Mesenchymal stem cell (in vitro differentiated cells and primary cell): Measurements from ENCODE around the gene ARHGAP32.
A peak's percentile ranks its signal among the peaks of the same experiment; 100 is the strongest.
"Not testable (repeated sequence)": the region's sequence is repeated elsewhere in the genome, so short reads cannot be mapped to it uniquely, and the experiment has no call there.

Source experiments
- DNase-seq: peaks from one replicate; pipeline ENCODE4 v3.0.0-alpha.2; 2013
- H2AFZ ChIP-seq: one replicate; pipeline ENCODE4 v1.6.1; 2013; ENCODE audit warnings: low read depth, mild to moderate bottlenecking, control low read depth, inconsistent platforms, low read length, moderate library complexity
- H2AK5ac ChIP-seq: 2 replicates; pipeline ENCODE4 v1.6.1; 2013; ENCODE audit warnings: low read length, moderate library complexity, mild to moderate bottlenecking, inconsistent platforms; ENCODE audit not compliant: severe bottlenecking
- H2BK120ac ChIP-seq: one replicate; pipeline ENCODE4 v1.6.1; 2013; ENCODE audit warnings: low read depth, mild to moderate bottlenecking, inconsistent platforms, low read length, moderate library complexity
- H2BK12ac ChIP-seq, 2 experiments: one replicate each; pipeline ENCODE4 v1.6.1; 2013; ENCODE audit warnings: inconsistent platforms in 2 of 2, low read length in 2 of 2, mild to moderate bottlenecking in 2 of 2, moderate library complexity in 2 of 2, control low read depth in 1 of 2
- H2BK15ac ChIP-seq: one replicate; pipeline ENCODE4 v1.6.1; 2013; ENCODE audit warnings: mild to moderate bottlenecking, low read depth, inconsistent platforms; ENCODE audit not compliant: poor library complexity, severe bottlenecking
- H2BK5ac ChIP-seq: 2 replicates; pipeline ENCODE4 v1.6.1; 2013; ENCODE audit warnings: low read depth, mild to moderate bottlenecking, low read length, control low read depth, inconsistent platforms; ENCODE audit not compliant: poor library complexity, severe bottlenecking
- H3K14ac ChIP-seq, 2 experiments: one replicate each; pipeline ENCODE4 v1.6.1; 2013; ENCODE audit warnings: inconsistent platforms in 2 of 2, low read length in 2 of 2, control low read depth in 1 of 2, mild to moderate bottlenecking in 1 of 2, moderate library complexity in 1 of 2
- H3K18ac ChIP-seq, 2 experiments: one replicate each; pipeline ENCODE4 v1.6.1; 2013; ENCODE audit warnings: inconsistent platforms in 2 of 2, low read length in 2 of 2, control low read depth in 1 of 2, low read depth in 1 of 2, mild to moderate bottlenecking in 1 of 2
- H3K23ac ChIP-seq, 2 experiments: one replicate each; pipeline ENCODE4 v1.6.1; 2013; ENCODE audit warnings: inconsistent platforms in 2 of 2, low read length in 2 of 2, mild to moderate bottlenecking in 2 of 2, moderate library complexity in 2 of 2, control low read depth in 1 of 2
- H3K27ac ChIP-seq: 2 replicates; pipeline ENCODE4 v1.5.1; 2013; ENCODE audit warnings: mild to moderate bottlenecking, moderate library complexity, low read length, control low read depth, inconsistent platforms; ENCODE audit not compliant: poor library complexity, severe bottlenecking
- H3K27me3 ChIP-seq, 2 experiments: 2 replicates each; pipeline versions ENCODE4 v1.6.1 to v1.7.0; 2013; ENCODE audit warnings: low read length in 2 of 2, mild to moderate bottlenecking in 2 of 2, moderate library complexity in 2 of 2, control low read depth in 1 of 2, inconsistent platforms in 1 of 2; ENCODE audit not compliant: control insufficient read depth in 1 of 2, insufficient read depth in 1 of 2
- H3K36me3 ChIP-seq, 2 experiments: 2 replicates each; pipeline versions ENCODE4 v1.6.1 to v1.7.0; 2013; ENCODE audit warnings: low read length in 2 of 2, control low read depth in 1 of 2, inconsistent platforms in 1 of 2, low read depth in 1 of 2, mild to moderate bottlenecking in 1 of 2; ENCODE audit not compliant: insufficient read depth in 2 of 2, control insufficient read depth in 1 of 2
- H3K4ac ChIP-seq, 2 experiments: one replicate each; pipeline ENCODE4 v1.6.1; 2013; ENCODE audit warnings: inconsistent platforms in 2 of 2, low read length in 2 of 2, mild to moderate bottlenecking in 2 of 2, moderate library complexity in 2 of 2, control low read depth in 1 of 2, low read depth in 1 of 2
- H3K4me1 ChIP-seq: 2 replicates; pipeline ENCODE4 v1.6.1; 2013; ENCODE audit warnings: low read depth, low read length, control low read depth; ENCODE audit not compliant: control insufficient read depth, insufficient read depth
- H3K4me2 ChIP-seq: 2 replicates; pipeline ENCODE4 v1.6.1; 2013; ENCODE audit warnings: low read length, mild to moderate bottlenecking, inconsistent platforms; ENCODE audit not compliant: poor library complexity, severe bottlenecking
- H3K4me3 ChIP-seq, 2 experiments: 2 replicates each; pipeline versions ENCODE4 v1.5.1 to v1.7.0; 2013; ENCODE audit warnings: low read length in 2 of 2, mild to moderate bottlenecking in 2 of 2, control low read depth in 1 of 2, low read depth in 1 of 2; ENCODE audit not compliant: insufficient read depth in 1 of 2
- H3K79me1 ChIP-seq: replicated peaks from 2 replicates; pipeline ENCODE4 v1.6.1; 2013; ENCODE audit warnings: mild to moderate bottlenecking, control low read depth, low read length, inconsistent platforms; ENCODE audit not compliant: poor library complexity, severe bottlenecking
- H3K9ac ChIP-seq: 2 replicates; pipeline ENCODE4 v1.7.0; 2013; ENCODE audit warnings: mild to moderate bottlenecking, low read length, moderate library complexity
- H3K9me3 ChIP-seq: 2 replicates; pipeline ENCODE4 v1.7.0; 2013; ENCODE audit warnings: mild to moderate bottlenecking, low read length; ENCODE audit not compliant: control insufficient read depth
- H4K8ac ChIP-seq: one replicate; pipeline ENCODE4 v1.6.1; 2013; ENCODE audit warnings: inconsistent platforms, mild to moderate bottlenecking, low read length, moderate library complexity
- H4K91ac ChIP-seq: one replicate; pipeline ENCODE4 v1.6.1; 2013; ENCODE audit warnings: mild to moderate bottlenecking, low read length, inconsistent platforms
- WGBS: methylation state at CpG from one replicate; pipeline ENCODE4 v1.1.7; 2013; ENCODE audit warnings: mixed read lengths; 5-methylcytosine and 5-hydroxymethylcytosine counted together

Gene ARHGAP32

GRCh38 chr11:128921793-128922192 is 270.3 kb downstream of the ARHGAP32 start:
- H3K36me3 ChIP-seq: no peaks in the 10 kb centered on the region
- no peak overlapping the region for H2BK12ac ChIP-seq
- H2BK15ac ChIP-seq: no peak overlapping the region
- H3K27me3 ChIP-seq: peaks cover 66% of the 10 kb centered on the region in 2 experiments
- WGBS: 88% methylated on average over 4 of the region's 4 CpGs
- H3K4me3 ChIP-seq: no peak overlapping the region
- H2BK5ac ChIP-seq: no peak overlapping the region
- H2BK120ac ChIP-seq: no peak overlapping the region
- H3K4me1 ChIP-seq: peaks cover 3% of the 10 kb centered on the region
- no peak for DNase-seq
- no peak overlapping the region for H3K4ac ChIP-seq
- peak overlapping the region in 1 of 2 experiments; percentile 3 for H3K14ac ChIP-seq
- H3K9ac ChIP-seq: no peak overlapping the region
- H4K8ac ChIP-seq: no peak overlapping the region
- no peak overlapping the region for H3K23ac ChIP-seq
- H3K9me3 ChIP-seq: no peaks in the 10 kb centered on the region
- H3K27ac ChIP-seq: no peak overlapping the region
- no peaks in the 10 kb centered on the region for H3K79me1 ChIP-seq
- H2AK5ac ChIP-seq: no peak overlapping the region
- no peak overlapping the region for H4K91ac ChIP-seq
- no peak overlapping the region for H3K18ac ChIP-seq
- no peak overlapping the region for H2AFZ ChIP-seq
- no peak overlapping the region for H3K4me2 ChIP-seq

GRCh38 chr11:128920666-128921065 is 271.5 kb downstream of the ARHGAP32 start:
- no peak overlapping the region for H4K8ac ChIP-seq
- H3K9ac ChIP-seq: no peak overlapping the region
- 93% methylated on average over 15 of the region's 15 CpGs for WGBS
- no peak for DNase-seq
- H2BK120ac ChIP-seq: no peak overlapping the region
- H2BK5ac ChIP-seq: no peak overlapping the region
- H2AK5ac ChIP-seq: no peak overlapping the region
- H3K14ac ChIP-seq: no peak overlapping the region
- no peak overlapping the region for H3K23ac ChIP-seq
- no peak overlapping the region for H3K27ac ChIP-seq
- no peaks in the 10 kb centered on the region for H3K36me3 ChIP-seq
- H2AFZ ChIP-seq: no peak overlapping the region
- H2BK12ac ChIP-seq: no peak overlapping the region
- H3K79me1 ChIP-seq: no peaks in the 10 kb centered on the region
- no peak overlapping the region for H3K4ac ChIP-seq
- peaks cover 5% of the 10 kb centered on the region for H3K9me3 ChIP-seq
- peaks cover 3% of the 10 kb centered on the region for H3K4me1 ChIP-seq
- no peak overlapping the region for H2BK15ac ChIP-seq
- peak overlapping the region; percentile 13 for H4K91ac ChIP-seq
- no peak overlapping the region for H3K4me2 ChIP-seq
- H3K27me3 ChIP-seq: peaks cover 58 to 67% of the 10 kb centered on the region in 2 experiments
- H3K18ac ChIP-seq: no peak overlapping the region
- no peak overlapping the region for H3K4me3 ChIP-seq

GRCh38 chr11:128919635-128920034 is 272.5 kb downstream of the ARHGAP32 start:
- H3K4ac ChIP-seq, H3K79me1 ChIP-seq, H2BK5ac ChIP-seq, H2BK120ac ChIP-seq, H2BK15ac ChIP-seq, H3K27ac ChIP-seq, H2AK5ac ChIP-seq, H3K9ac ChIP-seq, H3K18ac ChIP-seq, H3K36me3 ChIP-seq, H4K8ac ChIP-seq, H3K9me3 ChIP-seq, H3K4me2 ChIP-seq, H2BK12ac ChIP-seq, H3K23ac ChIP-seq, H3K4me1 ChIP-seq, H4K91ac ChIP-seq, H2AFZ ChIP-seq, H3K4me3 ChIP-seq, H3K14ac ChIP-seq, DNase-seq: not testable (repeated sequence)
- H3K27me3 ChIP-seq: peaks cover 57 to 70% of the 10 kb centered on the region in 2 experiments
- WGBS: 85% methylated on average over 7 of the region's 7 CpGs

- no peak overlapping the region for H2BK15ac ChIP-seq
- no peak overlapping the region for H2BK12ac ChIP-seq
- H3K4ac ChIP-seq: no peak overlapping the region
- H3K79me1 ChIP-seq: no peaks in the 10 kb centered on the region
- H4K8ac ChIP-seq: no peak overlapping the region
- H3K18ac ChIP-seq: no peak overlapping the region
- peaks cover 57 to 70% of the 10 kb centered on the region in 2 experiments for H3K27me3 ChIP-seq
- no peak overlapping the region for H2BK120ac ChIP-seq
- no peak overlapping the region for H2AK5ac ChIP-seq
- no peak overlapping the region for H3K27ac ChIP-seq
- WGBS: 89% methylated on average over 5 of the region's 5 CpGs
- no peak overlapping the region for H4K91ac ChIP-seq
- H3K4me3 ChIP-seq: no peak overlapping the region
- no peak for DNase-seq
- no peaks in the 10 kb centered on the region for H3K36me3 ChIP-seq
- no peak overlapping the region for H2AFZ ChIP-seq
- no peak overlapping the region for H3K9ac ChIP-seq
- no peak overlapping the region for H2BK5ac ChIP-seq
- peaks cover 5% of the 10 kb centered on the region for H3K9me3 ChIP-seq
- H3K4me2 ChIP-seq: no peak overlapping the region
- no peak overlapping the region for H3K23ac ChIP-seq
- no peak overlapping the region for H3K14ac ChIP-seq
- H3K4me1 ChIP-seq: no peaks in the 10 kb centered on the region
Observed at GRCh38 chr11:128919216-128919615, 272.9 kb downstream of the ARHGAP32 start.
